D721Med (cell line): ENCODE data around the gene ARPC2.

ENCODE experiments used
- DNase-seq: peaks from one replicate; pipeline ENCODE4 v3.0.0; 2011; ENCODE audit warnings: low spot score; ENCODE audit not compliant: insufficient read length
- FAIRE-seq: peaks from 2 replicates; lab custom pipeline; 2011; peaks lifted over from hg19 to GRCh38; lab: Jason Lieb, UNC
- TF ChIP-seq, protein P1 (sequence below): IDR thresholded peaks from 2 replicates; pipeline ENCODE4 v1.5.1; 2012; ENCODE audit warnings: mild to moderate bottlenecking, control low read depth; ENCODE audit not compliant: insufficient read depth; ENCODE audit errors: missing control alignments

ARPC2 gene

DNA sequence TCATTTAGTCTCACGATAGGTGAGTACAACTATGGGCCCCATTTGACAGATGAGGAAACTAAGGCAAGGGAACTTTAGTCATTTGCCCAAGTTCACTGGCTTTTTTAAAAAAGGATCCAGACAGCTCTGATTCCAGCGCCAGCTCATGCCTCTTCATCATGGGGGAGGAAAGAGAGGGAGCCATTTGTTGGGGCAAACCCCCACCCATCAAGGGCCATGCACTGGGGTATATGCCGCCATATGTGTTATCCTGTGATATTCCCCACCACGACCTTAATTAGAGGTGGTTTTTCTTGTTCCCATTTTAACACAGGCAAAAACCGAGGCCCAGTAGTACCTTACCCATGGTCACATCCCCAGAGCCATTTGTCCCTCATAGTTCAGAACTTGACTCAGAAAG, 43.2 kb downstream of the ARPC2 start:
- TF ChIP-seq, protein P1, sequence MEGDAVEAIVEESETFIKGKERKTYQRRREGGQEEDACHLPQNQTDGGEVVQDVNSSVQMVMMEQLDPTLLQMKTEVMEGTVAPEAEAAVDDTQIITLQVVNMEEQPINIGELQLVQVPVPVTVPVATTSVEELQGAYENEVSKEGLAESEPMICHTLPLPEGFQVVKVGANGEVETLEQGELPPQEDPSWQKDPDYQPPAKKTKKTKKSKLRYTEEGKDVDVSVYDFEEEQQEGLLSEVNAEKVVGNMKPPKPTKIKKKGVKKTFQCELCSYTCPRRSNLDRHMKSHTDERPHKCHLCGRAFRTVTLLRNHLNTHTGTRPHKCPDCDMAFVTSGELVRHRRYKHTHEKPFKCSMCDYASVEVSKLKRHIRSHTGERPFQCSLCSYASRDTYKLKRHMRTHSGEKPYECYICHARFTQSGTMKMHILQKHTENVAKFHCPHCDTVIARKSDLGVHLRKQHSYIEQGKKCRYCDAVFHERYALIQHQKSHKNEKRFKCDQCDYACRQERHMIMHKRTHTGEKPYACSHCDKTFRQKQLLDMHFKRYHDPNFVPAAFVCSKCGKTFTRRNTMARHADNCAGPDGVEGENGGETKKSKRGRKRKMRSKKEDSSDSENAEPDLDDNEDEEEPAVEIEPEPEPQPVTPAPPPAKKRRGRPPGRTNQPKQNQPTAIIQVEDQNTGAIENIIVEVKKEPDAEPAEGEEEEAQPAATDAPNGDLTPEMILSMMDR, result no peak
- DNase-seq (no peak), FAIRE-seq (no peak)

DNA sequence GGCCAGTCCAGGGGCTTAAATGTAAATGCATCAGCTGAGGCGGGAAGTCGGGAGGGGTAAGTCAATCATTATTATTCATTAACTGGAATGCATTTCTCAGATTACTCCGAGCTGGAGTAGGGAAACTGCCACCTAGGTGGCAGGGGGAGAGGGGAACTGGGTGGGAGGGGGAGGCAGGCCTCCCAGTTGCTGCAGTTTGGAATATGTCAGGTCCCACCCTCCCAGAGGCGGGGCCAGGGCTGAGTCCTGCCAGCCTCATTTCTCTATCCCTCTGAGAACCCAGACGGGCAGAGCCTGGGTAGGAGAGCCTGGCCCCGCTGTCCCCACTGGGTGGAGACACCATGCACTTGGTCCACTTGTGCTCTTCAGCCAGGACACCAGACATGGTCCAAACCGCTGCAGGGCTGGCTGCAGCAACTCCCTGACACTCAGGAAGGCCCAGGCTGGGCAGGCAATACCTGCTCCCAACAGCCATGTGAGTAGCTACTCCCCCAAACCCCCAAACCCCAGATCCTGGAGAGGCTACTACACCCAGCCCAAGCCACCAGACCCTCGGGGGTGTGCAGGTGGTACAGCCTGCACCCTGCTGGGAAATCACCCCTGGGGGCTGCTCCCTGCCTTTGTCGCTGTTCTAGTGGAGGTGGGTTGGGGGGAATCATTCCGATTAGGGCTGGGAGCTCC, 43.9 kb downstream of the ARPC2 start, which contains the start of gene GPBAR1:
GPBAR1 (plus strand) TSS at position 274 of the 681 bp plus-strand sequence. CDS start 1,710 bp downstream, outside the sequence.
- TF ChIP-seq, protein P1, result no peak
- FAIRE-seq, result no peak
- no peak for DNase-seq

DNA sequence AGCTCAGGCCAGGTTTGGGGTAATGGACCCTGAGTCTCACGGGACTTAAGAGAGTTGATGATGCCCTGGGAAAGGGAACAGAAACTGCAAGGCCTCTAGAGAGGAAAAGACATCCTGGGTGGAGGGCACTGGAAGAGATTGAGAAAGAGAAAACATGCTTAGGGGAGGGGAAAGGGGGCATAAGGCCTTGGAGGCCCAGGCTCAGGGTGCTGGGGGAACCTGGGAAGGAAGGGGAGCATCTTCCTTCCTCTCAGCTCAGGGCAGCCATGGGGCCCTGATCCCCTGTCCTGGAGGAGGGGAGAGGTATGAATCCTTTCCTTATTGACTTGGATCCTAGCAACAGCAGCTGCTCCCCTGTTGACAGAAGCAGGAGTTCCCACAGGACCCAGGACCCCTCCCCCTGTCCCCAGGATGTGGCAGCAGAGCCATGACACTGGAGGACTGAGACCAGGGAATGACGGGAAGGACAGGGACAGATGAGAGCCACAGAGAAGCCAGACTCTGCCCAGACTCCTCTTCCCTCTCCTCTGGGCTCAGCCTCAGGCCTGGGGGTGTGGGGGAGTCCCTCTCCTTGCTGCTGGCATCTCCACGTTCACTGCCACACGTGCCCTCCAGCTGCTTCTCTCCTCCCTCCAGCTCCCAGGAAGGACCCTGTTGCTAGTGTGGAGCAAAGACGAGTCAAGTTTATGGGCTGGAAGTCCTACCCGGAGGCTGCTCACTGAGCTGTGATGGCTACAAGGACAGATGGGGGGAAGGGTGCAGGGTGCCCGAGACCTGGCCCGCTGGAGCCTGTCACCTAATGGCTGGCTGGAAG, 44.6 kb downstream of the ARPC2 start:
- TF ChIP-seq, protein P1, result no peak
- FAIRE-seq (no peak), DNase-seq (no peak)

DNA sequence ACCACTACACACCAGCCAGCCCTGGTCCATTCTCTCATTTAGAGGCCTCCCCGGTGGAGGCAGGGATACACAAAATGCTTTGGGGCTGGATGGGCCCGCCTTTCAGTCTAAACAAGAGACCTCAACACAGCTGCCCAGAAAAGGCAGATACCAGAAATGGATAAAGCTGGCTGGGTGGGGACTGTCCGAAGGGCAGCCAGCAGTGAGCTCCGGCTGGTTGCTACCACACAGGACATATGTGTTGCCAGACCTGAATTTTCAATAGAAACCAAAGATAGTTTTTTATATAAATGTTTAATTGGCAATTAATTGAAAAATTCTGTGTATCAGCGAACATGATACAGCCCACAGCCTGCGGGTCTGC, 45.2 kb downstream of the ARPC2 start:
- no peak for DNase-seq
- TF ChIP-seq, protein P1, result no peak
- FAIRE-seq, result no peak

DNA sequence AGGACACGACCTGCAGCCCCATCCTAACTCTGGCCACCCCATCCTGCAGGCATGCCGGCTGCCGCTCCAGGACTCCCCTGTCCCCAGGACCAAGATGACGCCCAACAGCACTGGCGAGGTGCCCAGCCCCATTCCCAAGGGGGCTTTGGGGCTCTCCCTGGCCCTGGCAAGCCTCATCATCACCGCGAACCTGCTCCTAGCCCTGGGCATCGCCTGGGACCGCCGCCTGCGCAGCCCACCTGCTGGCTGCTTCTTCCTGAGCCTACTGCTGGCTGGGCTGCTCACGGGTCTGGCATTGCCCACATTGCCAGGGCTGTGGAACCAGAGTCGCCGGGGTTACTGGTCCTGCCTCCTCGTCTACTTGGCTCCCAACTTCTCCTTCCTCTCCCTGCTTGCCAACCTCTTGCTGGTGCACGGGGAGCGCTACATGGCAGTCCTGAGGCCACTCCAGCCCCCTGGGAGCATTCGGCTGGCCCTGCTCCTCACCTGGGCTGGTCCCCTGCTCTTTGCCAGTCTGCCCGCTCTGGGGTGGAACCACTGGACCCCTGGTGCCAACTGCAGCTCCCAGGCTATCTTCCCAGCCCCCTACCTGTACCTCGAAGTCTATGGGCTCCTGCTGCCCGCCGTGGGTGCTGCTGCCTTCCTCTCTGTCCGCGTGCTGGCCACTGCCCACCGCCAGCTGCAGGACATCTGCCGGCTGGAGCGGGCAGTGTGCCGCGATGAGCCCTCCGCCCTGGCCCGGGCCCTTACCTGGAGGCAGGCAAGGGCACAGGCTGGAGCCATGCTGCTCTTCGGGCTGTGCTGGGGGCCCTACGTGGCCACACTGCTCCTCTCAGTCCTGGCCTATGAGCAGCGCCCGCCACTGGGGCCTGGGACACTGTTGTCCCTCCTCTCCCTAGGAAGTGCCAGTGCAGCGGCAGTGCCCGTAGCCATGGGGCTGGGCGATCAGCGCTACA, 45.9 kb downstream of the ARPC2 start:
- no peak for DNase-seq
- no peak for FAIRE-seq
- TF ChIP-seq, protein P1, result no peak

DNA sequence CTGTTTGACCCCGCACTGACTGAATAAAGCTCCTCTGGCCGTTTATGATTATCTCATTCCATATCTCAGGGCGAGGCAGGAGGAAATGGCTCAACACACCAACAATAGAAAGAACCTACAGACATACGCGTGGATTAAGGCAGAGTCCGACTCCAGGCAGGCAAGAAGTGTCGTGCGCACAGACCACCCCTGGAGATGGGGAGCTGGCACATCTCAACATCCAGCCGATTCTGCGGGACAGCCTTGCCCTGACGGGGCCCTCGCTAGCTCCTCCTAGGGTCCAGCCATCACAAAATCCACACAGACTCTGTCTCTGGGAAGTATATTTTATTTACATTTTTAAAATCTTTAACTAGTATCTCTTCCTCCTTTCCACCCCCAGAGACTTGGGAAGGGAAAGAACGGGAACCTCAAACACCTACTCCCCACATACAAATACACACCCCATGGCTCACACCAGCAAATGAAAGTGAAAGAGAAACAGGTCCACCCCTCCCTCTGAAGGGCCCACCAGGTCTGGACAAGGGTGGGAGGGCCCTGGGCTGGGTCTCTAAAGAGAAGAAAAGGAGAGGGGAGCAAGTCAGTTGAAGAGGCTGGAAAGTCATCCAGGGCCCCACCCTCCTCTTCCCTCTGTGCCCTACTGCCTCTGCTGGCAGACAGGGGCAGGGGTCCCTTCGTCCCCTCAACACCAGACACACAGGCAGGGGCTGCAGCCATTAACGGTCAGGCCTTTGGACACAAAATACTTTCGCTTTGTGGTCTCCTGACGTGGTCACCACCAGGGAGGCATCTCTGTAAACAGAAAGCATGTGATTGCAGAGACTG, 47.0 kb downstream of the ARPC2 start:
- no peak for FAIRE-seq
- DNase-seq, result no peak
- TF ChIP-seq, protein P1, result no peak
